ENCODE measurements around the gene HOMER3.

Gene HOMER3

GRCh38 chr19:18894254-18895037 lies 46.6 kb downstream of the HOMER3 start:
- Histone ChIP-seq H3K27ac (no peak overlapping the region), H3K4me3 (peak overlapping the region in 2 of 7 experiments; percentile 30 to 38)

GRCh38 chr19:18893587-18894253 lies 47.3 kb downstream of the HOMER3 start:
- Histone ChIP-seq H3K27ac (no peak overlapping the region), H3K4me3 (no peak overlapping the region)

GRCh38 chr19:18889949-18890745 lies 50.9 kb downstream of the HOMER3 start:
- H3K27ac ChIP-seq: no peak overlapping the region

GRCh38 chr19:18886972-18887371 lies 54.0 kb downstream of the HOMER3 start:
- Histone ChIP-seq H3K27ac (no peak overlapping the region), H3K4me3 (no peak overlapping the region)

More at GRCh38 chr19:18889949-18890745, 50.9 kb downstream of the HOMER3 start:
- H3K4me3 ChIP-seq: no peak overlapping the region

GRCh38 chr19:18883526-18884304 lies 57.3 kb downstream of the HOMER3 start:
- Histone ChIP-seq H3K4me3 (no peak overlapping the region), H3K27ac (no peak overlapping the region)

- Histone ChIP-seq H3K4me3 (no peak overlapping the region), H3K27ac (no peak overlapping the region)
Observed at GRCh38 chr19:18881491-18881890, 59.5 kb downstream of the HOMER3 start.

- H3K27ac ChIP-seq: no peak overlapping the region
Observed at GRCh38 chr19:18879579-18880373, 61.2 kb downstream of the HOMER3 start.

More at GRCh38 chr19:18879579-18880373, 61.2 kb downstream of the HOMER3 start:
- no peak overlapping the region for H3K4me3 ChIP-seq

Measured in skin epidermis (tissue), 12 donors.